GM12878 (cell line): ENCODE measurements around the gene EIF5A. TPM values are rescaled to one million over a fixed set of nuclear protein-coding genes. Genes with fewer than 3 reads are reported as not detected.

Experiments
- ATAC-seq: fragments of 200-7000 bp; cut with Tn5 transposase; 3 replicates; pipeline ENCODE4 v1.9.1; 2020; ENCODE audit warnings: mild to moderate bottlenecking, moderate library complexity
- BruUV-seq: library from RNA; stranded (reverse); fragments of 400-500 nt; replicated peaks from 2 replicates; lab custom pipeline; 2021; lab: Mats Ljungman, UMichigan
- CTCF ChIA-PET: fragments of 300-600 bp; sonication (Branson Sonifier 250); formaldehyde crosslinking; extraction: SDS; loops from one replicate; lab custom pipeline; 2021; ENCODE audit warnings: inconsistent platforms; lab: Yijun Ruan, JAX
- POLR2A ChIA-PET: fragments of 350-600 bp; formaldehyde crosslinking; extraction: SDS; loops from one replicate; lab custom pipeline; 2021; ENCODE audit warnings: inconsistent platforms; lab: Charles Lee
- RAD21 ChIA-PET: fragments of 300-600 bp; sonication (Branson Sonifier 250); formaldehyde crosslinking; loops from one replicate; lab custom pipeline; 2023; ENCODE audit warnings: antibody characterized with exemption; ENCODE audit not compliant: unreplicated experiment; lab: Charles Lee
- SMC1A ChIA-PET: fragments of 300-600 bp; sonication (Branson Sonifier 250); formaldehyde crosslinking; loops from one replicate; lab custom pipeline; 2023; ENCODE audit not compliant: unreplicated experiment, uncharacterized antibody; lab: Charles Lee
- DNase-seq: peaks from one replicate; pipeline ENCODE4 v3.0.0-alpha.2; 2011; ENCODE audit warnings: low read depth, low spot score
- FAIRE-seq: peaks from 3 replicates; lab custom pipeline; 2011; peaks lifted over from hg19 to GRCh38; lab: Jason Lieb, UNC
- H2AFZ ChIP-seq: 2 replicates; pipeline ENCODE4 v1.6.0; 2011; ENCODE audit warnings: low read depth, low read length, control low read depth; ENCODE audit not compliant: control insufficient read depth
- H3K27ac ChIP-seq: 2 replicates; pipeline ENCODE4 v1.5.1; 2011; ENCODE audit warnings: control low read depth; ENCODE audit not compliant: control insufficient read depth, insufficient read depth
- H3K27me3 ChIP-seq, 2 experiments: replicated peaks in 1 of 2; 2 replicates each; pipeline versions ENCODE4 v1.6.0 to v1.6.1; 2011; ENCODE audit warnings: low read length in 1 of 2; ENCODE audit not compliant: control insufficient read depth in 2 of 2, insufficient read depth in 2 of 2
- H3K36me3 ChIP-seq, 2 experiments: 2 replicates each; pipeline ENCODE4 v1.5.1; 2011; ENCODE audit warnings: low read length in 1 of 2; ENCODE audit not compliant: control insufficient read depth in 2 of 2, insufficient read depth in 2 of 2
- H3K4me1 ChIP-seq: 2 replicates; pipeline ENCODE4 v1.6.1; 2011; ENCODE audit warnings: mild to moderate bottlenecking, low read length, moderate library complexity, mixed read lengths; ENCODE audit not compliant: control insufficient read depth, insufficient read depth
- H3K4me2 ChIP-seq: 2 replicates; pipeline ENCODE4 v1.6.0; 2011; ENCODE audit warnings: control low read depth; ENCODE audit not compliant: control insufficient read depth, insufficient read depth
- H3K4me3 ChIP-seq: fragments of 200-600 bp; sonication (generic); 2 replicates; pipeline ENCODE4 v1.5.1; 2016
- H3K79me2 ChIP-seq: 2 replicates; pipeline ENCODE4 v1.6.0; 2011; ENCODE audit warnings: low read length; ENCODE audit not compliant: control insufficient read depth, insufficient read depth
- H3K9ac ChIP-seq: 2 replicates; pipeline ENCODE4 v1.8.0; 2011; ENCODE audit warnings: low read length, control low read depth, mixed read lengths; ENCODE audit not compliant: control insufficient read depth, insufficient read depth
- H3K9me3 ChIP-seq: replicated peaks from 3 replicates; pipeline ENCODE4 v1.5.1; 2011; ENCODE audit warnings: mild to moderate bottlenecking, low read length; ENCODE audit not compliant: control insufficient read depth, insufficient read depth
- H4K20me1 ChIP-seq: 2 replicates; pipeline ENCODE4 v1.6.0; 2011; ENCODE audit not compliant: control insufficient read depth, insufficient read depth
- BACH1 ChIP-seq: fragments of 450-650 bp; IDR thresholded peaks from 2 replicates; pipeline ENCODE4 v1.6.1; 2017; ENCODE audit warnings: mild to moderate bottlenecking, borderline replicate concordance
- BHLHE40 ChIP-seq, 2 experiments: fragments of 450-650 bp in 1 of 2; IDR thresholded peaks; 2 replicates each; pipeline ENCODE4 v1.6.1; 2011 to 2017; ENCODE audit warnings: low read depth in 2 of 2, borderline replicate concordance in 1 of 2, improper control_type of control experiment in 1 of 2, low read length in 1 of 2, mild to moderate bottlenecking in 1 of 2
- BMI1 ChIP-seq: fragments of 450-650 bp; IDR thresholded peaks from 2 replicates; pipeline ENCODE4 v1.6.1; 2016; ENCODE audit warnings: mild to moderate bottlenecking, moderate library complexity, borderline replicate concordance
- DPF2 ChIP-seq: fragments of 450-650 bp; IDR thresholded peaks from 2 replicates; pipeline ENCODE4 v1.6.1; 2017; ENCODE audit warnings: mild to moderate bottlenecking
- FOS ChIP-seq: IDR thresholded peaks from 3 replicates; pipeline ENCODE4 v1.6.1; 2011; ENCODE audit warnings: borderline replicate concordance; ENCODE audit not compliant: insufficient read length; ENCODE audit errors: extremely low read depth
- GATAD2B ChIP-seq: fragments of 450-650 bp; conservative IDR thresholded peaks from 2 replicates; pipeline ENCODE4 v1.6.1; 2017; ENCODE audit warnings: low read depth, mild to moderate bottlenecking, moderate library complexity
- HCFC1 ChIP-seq: fragments of 150-350 bp; IDR thresholded peaks from 2 replicates; pipeline ENCODE4 v1.6.1; 2014; ENCODE audit warnings: low read length
- HDAC6 ChIP-seq: fragments of 200-600 bp; sonication (generic); IDR thresholded peaks from one replicate; pipeline ENCODE4 v1.8.0; 2017; ENCODE audit warnings: antibody characterized with exemption; ENCODE audit not compliant: unreplicated experiment
- IKZF2 ChIP-seq, 2 experiments: fragments of 450-650 bp; IDR thresholded peaks; 2 replicates each; pipeline ENCODE4 v1.6.1; 2017; ENCODE audit warnings: mild to moderate bottlenecking in 2 of 2, moderate library complexity in 2 of 2
- IRF4 ChIP-seq: IDR thresholded peaks from 2 replicates; pipeline ENCODE4 v1.6.1; 2011; ENCODE audit warnings: low read depth, low read length
- LARP7 ChIP-seq: fragments of 450-650 bp; IDR thresholded peaks from 2 replicates; pipeline ENCODE4 v1.6.1; 2017; ENCODE audit warnings: mild to moderate bottlenecking
- MTA3 ChIP-seq: IDR thresholded peaks from 2 replicates; pipeline ENCODE4 v1.6.1; 2012; ENCODE audit warnings: low read length, inconsistent platforms, borderline replicate concordance
- POLR2A ChIP-seq: IDR thresholded peaks from 2 replicates; pipeline ENCODE4 v1.6.1; 2011; ENCODE audit warnings: low read depth, mild to moderate bottlenecking, low read length
- SIN3A ChIP-seq: IDR thresholded peaks from 2 replicates; pipeline ENCODE4 v1.6.1; 2012; ENCODE audit warnings: low read depth, low read length, improper control_type of control experiment
- SMC3 ChIP-seq: IDR thresholded peaks from 2 replicates; pipeline ENCODE4 v1.6.1; 2011; ENCODE audit warnings: low read length, improper control_type of control experiment, borderline replicate concordance
- ZBED1 ChIP-seq: IDR thresholded peaks from 2 replicates; pipeline ENCODE4 v1.6.1; 2016; ENCODE audit warnings: borderline replicate concordance
- whole genome bisulfite sequencing: methylation state at CpG from one replicate; pipeline ENCODE4 v1.1.6; 2016; ENCODE audit warnings: low lambda C conversion rate; ENCODE audit not compliant: insufficient replicate concordance, insufficient coverage; ENCODE audit errors: missing lambda C conversion rate; 5-methylcytosine and 5-hydroxymethylcytosine counted together
- in situ Hi-C: fragments of 300-500 bp; cut with MboI; formaldehyde crosslinking; loops from 9 replicates; pipeline ENCODE4 v1.14.3; 2018; ENCODE audit warnings: mixed read lengths
- intact Hi-C: fragments of 100-400 bp; cut with micrococcal nuclease; formaldehyde crosslinking; loops from one replicate; pipeline ENCODE4 v1.14.2; 2022; ENCODE audit not compliant: unreplicated experiment
- polyA plus RNA-seq, 11 experiments: library from polyadenylated mRNA; depleted of rRNA in 4 of 11; unstranded in 6 of 11; stranded (reverse) in 5 of 11; fragments of >200 nt; fragmentation: Nextera tagmentation in 4 of 11; fragmentation: Illumina TruSeq in 1 of 11; extraction: Ambion mirVana in 4 of 11; extraction: Trizol in 1 of 11; gene quantifications; 1 replicate in 1 of 11; 2 replicates in 10 of 11; pipeline versions ENCODE4 v1.2.1 to v1.2.3, GENCODE V29; 2011 to 2016; ENCODE audit warnings: inconsistent platforms in 2 of 11, missing spikeins in 2 of 11, low read depth in 1 of 11
- total RNA-seq, 4 experiments: library from RNA; depleted of rRNA in 3 of 4; stranded (reverse); fragments of >200 nt in 3 of 4; fragmentation: Illumina TruSeq in 1 of 4; extraction: Trizol in 1 of 4; gene quantifications; 2 replicates each; pipeline versions ENCODE4 v1.2.1 to v1.2.3, GENCODE V29; 2013 to 2021
- TF ChIP-seq, protein P1 (sequence below): fragments of 450-650 bp; IDR thresholded peaks from 2 replicates; pipeline ENCODE4 v1.6.1; 2017; ENCODE audit warnings: mild to moderate bottlenecking, low read depth, inconsistent platforms; ENCODE audit not compliant: poor library complexity, severe bottlenecking
- TF ChIP-seq, protein P2 (sequence below): fragments of 450-650 bp; IDR thresholded peaks from 2 replicates; pipeline ENCODE4 v1.6.1; 2016; ENCODE audit warnings: mild to moderate bottlenecking
- TF ChIP-seq, protein P3 (sequence below): fragments of 450-650 bp; conservative IDR thresholded peaks from 2 replicates; pipeline ENCODE4 v1.6.1; 2017; ENCODE audit warnings: mild to moderate bottlenecking, moderate library complexity
- TF ChIP-seq, protein P4 (sequence below): IDR thresholded peaks from 2 replicates; pipeline ENCODE4 v1.6.1; 2012; ENCODE audit warnings: low read depth, low read length, improper control_type of control experiment

The EIF5A gene
- total and polyA plus RNA-seq, 10 of the 15 experiments (the other 5 are each of a cell fraction or from before 2014, with no cell fraction given): 26.5 to 1,792 (median 944) TPM

DNA sequence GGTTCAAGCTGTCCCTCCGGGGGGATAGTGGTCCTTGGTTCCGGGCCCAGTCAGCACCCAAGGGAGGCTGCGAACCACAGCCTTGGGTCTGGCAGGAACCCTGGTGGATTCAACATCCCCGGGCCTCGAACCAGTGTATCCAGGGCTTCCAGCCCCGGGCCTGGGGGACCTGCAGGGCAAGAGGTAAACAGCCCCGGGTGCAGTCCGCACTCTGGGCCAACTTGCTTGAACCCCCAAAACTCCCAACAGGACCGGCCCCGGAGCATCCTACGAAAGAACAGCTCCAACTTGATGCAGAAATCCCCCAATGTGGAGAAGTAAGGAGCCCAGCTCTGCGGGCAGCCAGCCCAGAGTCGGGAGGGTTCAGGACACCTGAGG lies 23.2 kb downstream of the EIF5A start:
- Histone ChIP-seq H3K27ac (peak overlapping the region; percentile 94), H3K4me3 (peak overlapping the region; percentile 99), H3K9me3 (no peaks in the 10 kb centered on the region), H3K4me1 (peaks cover 36% of the 10 kb centered on the region), H3K4me2 (peak overlapping the region; percentile 97), H3K79me2 (peaks cover 17% of the 10 kb centered on the region), H4K20me1 (no peaks in the 10 kb centered on the region), H2AFZ (peak overlapping the region; percentile 56), H3K27me3 (no peaks in the 10 kb centered on the region), H3K9ac (peak overlapping the region; percentile 52), H3K36me3 (no peaks in the 10 kb centered on the region)
- SMC1A ChIA-PET: no interaction called here
- intact Hi-C loops: no loop called here
- RAD21 ChIA-PET: interaction anchor here (1.1 to 2.4 kb wide), 2 partner anchors 21 to 25 kb away, joined by 5 to 11 read pairs; no protein-coding TSS in a partner anchor
- DNase-seq (no peak), FAIRE-seq (no peak), ATAC-seq (no peak)
- POLR2A ChIA-PET: interaction anchor here (1.3 to 2.3 kb wide), 6 partner anchors 12 to 357 kb away, joined by 4 to 31 read pairs (median 8); partner anchors contain the start of gene TP53
- in situ Hi-C loops: no loop called here
- CTCF ChIA-PET: interaction anchor here (1.4 to 7.9 kb wide), 2 partner anchors 13 to 22 kb away, joined by 3 to 49 read pairs; partner anchors contain the start of gene KCTD11
- 58% methylated on average over 13 of the region's 13 CpGs for WGBS
- no TSS peak for BruUV-seq
- TF ChIP-seq SMC3: no peak
- TF ChIP-seq IKZF2 (IDR thresholded peaks at IDR 0.05): peak in 1 of 2 experiments; percentile 9; a peak in 1 of 4 replicates
- TF ChIP-seq SIN3A: no peak
- TF ChIP-seq BMI1: no peak
- no peak for TF ChIP-seq FOS
- no peak for TF ChIP-seq ZBED1
- 0 out of 2 replicates have a peak, but pooled peaks have one; percentile 14 for TF ChIP-seq LARP7
- no peak for TF ChIP-seq BHLHE40 (IDR thresholded peaks at IDR 0.05; ENCODE audit: borderline replicate concordance in 1 of 2, low read depth in 2 of 2, low read length in 1 of 2)
- TF ChIP-seq IRF4: no peak
- TF ChIP-seq, protein P1, sequence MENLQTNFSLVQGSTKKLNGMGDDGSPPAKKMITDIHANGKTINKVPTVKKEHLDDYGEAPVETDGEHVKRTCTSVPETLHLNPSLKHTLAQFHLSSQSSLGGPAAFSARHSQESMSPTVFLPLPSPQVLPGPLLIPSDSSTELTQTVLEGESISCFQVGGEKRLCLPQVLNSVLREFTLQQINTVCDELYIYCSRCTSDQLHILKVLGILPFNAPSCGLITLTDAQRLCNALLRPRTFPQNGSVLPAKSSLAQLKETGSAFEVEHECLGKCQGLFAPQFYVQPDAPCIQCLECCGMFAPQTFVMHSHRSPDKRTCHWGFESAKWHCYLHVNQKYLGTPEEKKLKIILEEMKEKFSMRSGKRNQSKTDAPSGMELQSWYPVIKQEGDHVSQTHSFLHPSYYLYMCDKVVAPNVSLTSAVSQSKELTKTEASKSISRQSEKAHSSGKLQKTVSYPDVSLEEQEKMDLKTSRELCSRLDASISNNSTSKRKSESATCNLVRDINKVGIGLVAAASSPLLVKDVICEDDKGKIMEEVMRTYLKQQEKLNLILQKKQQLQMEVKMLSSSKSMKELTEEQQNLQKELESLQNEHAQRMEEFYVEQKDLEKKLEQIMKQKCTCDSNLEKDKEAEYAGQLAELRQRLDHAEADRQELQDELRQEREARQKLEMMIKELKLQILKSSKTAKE: no peak
- TF ChIP-seq, protein P2, sequence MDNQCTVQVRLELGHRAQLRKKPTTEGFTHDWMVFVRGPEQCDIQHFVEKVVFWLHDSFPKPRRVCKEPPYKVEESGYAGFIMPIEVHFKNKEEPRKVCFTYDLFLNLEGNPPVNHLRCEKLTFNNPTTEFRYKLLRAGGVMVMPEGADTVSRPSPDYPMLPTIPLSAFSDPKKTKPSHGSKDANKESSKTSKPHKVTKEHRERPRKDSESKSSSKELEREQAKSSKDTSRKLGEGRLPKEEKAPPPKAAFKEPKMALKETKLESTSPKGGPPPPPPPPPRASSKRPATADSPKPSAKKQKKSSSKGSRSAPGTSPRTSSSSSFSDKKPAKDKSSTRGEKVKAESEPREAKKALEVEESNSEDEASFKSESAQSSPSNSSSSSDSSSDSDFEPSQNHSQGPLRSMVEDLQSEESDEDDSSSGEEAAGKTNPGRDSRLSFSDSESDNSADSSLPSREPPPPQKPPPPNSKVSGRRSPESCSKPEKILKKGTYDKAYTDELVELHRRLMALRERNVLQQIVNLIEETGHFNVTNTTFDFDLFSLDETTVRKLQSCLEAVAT: peak; percentile 62; the same call in 1 of the 2 replicates
- peak; percentile 35; the same call in 1 of the 2 replicates for TF ChIP-seq DPF2
- TF ChIP-seq, protein P3, sequence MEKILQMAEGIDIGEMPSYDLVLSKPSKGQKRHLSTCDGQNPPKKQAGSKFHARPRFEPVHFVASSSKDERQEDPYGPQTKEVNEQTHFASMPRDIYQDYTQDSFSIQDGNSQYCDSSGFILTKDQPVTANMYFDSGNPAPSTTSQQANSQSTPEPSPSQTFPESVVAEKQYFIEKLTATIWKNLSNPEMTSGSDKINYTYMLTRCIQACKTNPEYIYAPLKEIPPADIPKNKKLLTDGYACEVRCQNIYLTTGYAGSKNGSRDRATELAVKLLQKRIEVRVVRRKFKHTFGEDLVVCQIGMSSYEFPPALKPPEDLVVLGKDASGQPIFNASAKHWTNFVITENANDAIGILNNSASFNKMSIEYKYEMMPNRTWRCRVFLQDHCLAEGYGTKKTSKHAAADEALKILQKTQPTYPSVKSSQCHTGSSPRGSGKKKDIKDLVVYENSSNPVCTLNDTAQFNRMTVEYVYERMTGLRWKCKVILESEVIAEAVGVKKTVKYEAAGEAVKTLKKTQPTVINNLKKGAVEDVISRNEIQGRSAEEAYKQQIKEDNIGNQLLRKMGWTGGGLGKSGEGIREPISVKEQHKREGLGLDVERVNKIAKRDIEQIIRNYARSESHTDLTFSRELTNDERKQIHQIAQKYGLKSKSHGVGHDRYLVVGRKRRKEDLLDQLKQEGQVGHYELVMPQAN: 0 out of 2 replicates have a peak, but pooled peaks have one; percentile 21
- no peak for TF ChIP-seq POLR2A
- TF ChIP-seq, protein P4, sequence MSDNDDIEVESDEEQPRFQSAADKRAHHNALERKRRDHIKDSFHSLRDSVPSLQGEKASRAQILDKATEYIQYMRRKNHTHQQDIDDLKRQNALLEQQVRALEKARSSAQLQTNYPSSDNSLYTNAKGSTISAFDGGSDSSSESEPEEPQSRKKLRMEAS: no peak
- TF ChIP-seq MTA3: no peak
- no peak for TF ChIP-seq HCFC1
- TF ChIP-seq HDAC6: no peak
- TF ChIP-seq BACH1: no peak
- peak; percentile 35; the same call in 1 of the 2 replicates for TF ChIP-seq GATAD2B
